Kidney (tissue), 14 donors: ENCODE results near the gene ABCA4. TPM values are rescaled to one million over a fixed set of nuclear protein-coding genes. Genes with fewer than 3 reads are reported as not detected.

Experiments
- DNase-seq, 5 donors: peaks; one replicate each; pipeline ENCODE4 v3.0.0-alpha.2; 2013 to 2020
- FAIRE-seq: peaks from 2 replicates; lab custom pipeline; 2012; peaks lifted over from hg19 to GRCh38; lab: Jason Lieb, UNC
- H3K27ac ChIP-seq, 2 donors: one replicate each; pipeline ENCODE4 v1.7.0; 2013; ENCODE audit warnings: low read depth in 2 of 2, low read length in 2 of 2, inconsistent platforms in 1 of 2
- H3K27me3 ChIP-seq: one replicate; pipeline ENCODE4 v1.7.1; 2013; ENCODE audit warnings: low read length, inconsistent platforms; ENCODE audit not compliant: control insufficient read depth, insufficient read depth
- H3K36me3 ChIP-seq, 3 donors: one replicate each; pipeline versions ENCODE4 v1.7.0 to v1.7.1; 2013; ENCODE audit warnings: low read length in 3 of 3, control low read depth in 1 of 3, inconsistent platforms in 1 of 3; ENCODE audit not compliant: insufficient read depth in 3 of 3, control insufficient read depth in 2 of 3
- H3K4me1 ChIP-seq, 3 donors: one replicate each; pipeline versions ENCODE4 v1.7.0 to v1.7.1; 2013; ENCODE audit warnings: low read length in 3 of 3, inconsistent platforms in 1 of 3, low read depth in 1 of 3; ENCODE audit not compliant: control insufficient read depth in 2 of 3, insufficient read depth in 2 of 3
- H3K4me3 ChIP-seq, 3 donors: one replicate each; pipeline versions ENCODE4 v1.7.0 to v1.8.1; 2013; ENCODE audit warnings: low read length in 3 of 3, control low read depth in 1 of 3, inconsistent platforms in 1 of 3
- H3K9ac ChIP-seq, 3 donors: one replicate each; pipeline versions ENCODE4 v1.7.0 to v1.7.1; 2013; ENCODE audit warnings: low read length in 3 of 3, control low read depth in 1 of 3, inconsistent platforms in 1 of 3
- H3K9me3 ChIP-seq, 3 donors: one replicate each; pipeline versions ENCODE4 v1.7.0 to v1.7.1; 2013; ENCODE audit warnings: low read length in 3 of 3, control low read depth in 1 of 3, inconsistent platforms in 1 of 3; ENCODE audit not compliant: control insufficient read depth in 2 of 3, insufficient read depth in 1 of 3
- intact Hi-C: fragments of 100-400 bp; cut with DNase I; formaldehyde crosslinking; loops from one replicate; pipeline ENCODE4 v1.11.1; 2022
- polyA plus RNA-seq: library from polyadenylated mRNA; stranded (reverse); fragments of 350-450 nt; fragmentation: Illumina TruSeq; extraction: RNeasy Lipid Tissue Mini Kit (QIAGEN cat#74804); gene quantifications from one replicate; pipeline ENCODE4 v1.2.3, GENCODE V29; 2014; ENCODE audit warnings: low read depth, low replicate concordance; ENCODE audit not compliant: insufficient read depth
- total RNA-seq: library from RNA; stranded (reverse); fragmentation: NEBNext Ultra II Directional; extraction: Animal tissue kit (Norgen Biotek cat#: 25700); gene quantifications from one replicate; pipeline ENCODE4 v1.2.1, GENCODE V29; 2021
- TF ChIP-seq, protein P1 (sequence below): IDR thresholded peaks from 3 replicates; pipeline ENCODE4 v1.5.1; 2012; ENCODE audit warnings: mild to moderate bottlenecking, moderate library complexity, borderline replicate concordance; ENCODE audit not compliant: insufficient read depth; ENCODE audit errors: extremely low read depth
- donor health status: control.
- donor health status: control.
- donor health status: control.
- donor health status: control.
- donor health status: control.
- donor health status: DM: yes; HTN: yes; CAD: no.
- donor health status: Normal renal cell carcinoma (clear cell type).

The ABCA4 gene
- total and polyA plus RNA-seq, 2 donors from 2014 or later, result 1.5 to 2.1 TPM

GRCh38 chr1:94013367-94013878, 107.5 kb downstream of the ABCA4 start:
- TF ChIP-seq, protein P1, sequence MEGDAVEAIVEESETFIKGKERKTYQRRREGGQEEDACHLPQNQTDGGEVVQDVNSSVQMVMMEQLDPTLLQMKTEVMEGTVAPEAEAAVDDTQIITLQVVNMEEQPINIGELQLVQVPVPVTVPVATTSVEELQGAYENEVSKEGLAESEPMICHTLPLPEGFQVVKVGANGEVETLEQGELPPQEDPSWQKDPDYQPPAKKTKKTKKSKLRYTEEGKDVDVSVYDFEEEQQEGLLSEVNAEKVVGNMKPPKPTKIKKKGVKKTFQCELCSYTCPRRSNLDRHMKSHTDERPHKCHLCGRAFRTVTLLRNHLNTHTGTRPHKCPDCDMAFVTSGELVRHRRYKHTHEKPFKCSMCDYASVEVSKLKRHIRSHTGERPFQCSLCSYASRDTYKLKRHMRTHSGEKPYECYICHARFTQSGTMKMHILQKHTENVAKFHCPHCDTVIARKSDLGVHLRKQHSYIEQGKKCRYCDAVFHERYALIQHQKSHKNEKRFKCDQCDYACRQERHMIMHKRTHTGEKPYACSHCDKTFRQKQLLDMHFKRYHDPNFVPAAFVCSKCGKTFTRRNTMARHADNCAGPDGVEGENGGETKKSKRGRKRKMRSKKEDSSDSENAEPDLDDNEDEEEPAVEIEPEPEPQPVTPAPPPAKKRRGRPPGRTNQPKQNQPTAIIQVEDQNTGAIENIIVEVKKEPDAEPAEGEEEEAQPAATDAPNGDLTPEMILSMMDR, result no peak
- Histone ChIP-seq H3K27ac (no peak overlapping the region), H3K9ac (no peak overlapping the region), H3K4me1 (no peaks in the 10 kb centered on the region), H3K36me3 (no peaks in the 10 kb centered on the region), H3K27me3 (no peaks in the 10 kb centered on the region), H3K4me3 (no peak overlapping the region), H3K9me3 (no peaks in the 10 kb centered on the region)
- intact Hi-C loops, result no loop called here
- FAIRE-seq (no peak), DNase-seq (peak in 3 of 5 donors; percentile 25 to 65 (median 35))

DNA sequence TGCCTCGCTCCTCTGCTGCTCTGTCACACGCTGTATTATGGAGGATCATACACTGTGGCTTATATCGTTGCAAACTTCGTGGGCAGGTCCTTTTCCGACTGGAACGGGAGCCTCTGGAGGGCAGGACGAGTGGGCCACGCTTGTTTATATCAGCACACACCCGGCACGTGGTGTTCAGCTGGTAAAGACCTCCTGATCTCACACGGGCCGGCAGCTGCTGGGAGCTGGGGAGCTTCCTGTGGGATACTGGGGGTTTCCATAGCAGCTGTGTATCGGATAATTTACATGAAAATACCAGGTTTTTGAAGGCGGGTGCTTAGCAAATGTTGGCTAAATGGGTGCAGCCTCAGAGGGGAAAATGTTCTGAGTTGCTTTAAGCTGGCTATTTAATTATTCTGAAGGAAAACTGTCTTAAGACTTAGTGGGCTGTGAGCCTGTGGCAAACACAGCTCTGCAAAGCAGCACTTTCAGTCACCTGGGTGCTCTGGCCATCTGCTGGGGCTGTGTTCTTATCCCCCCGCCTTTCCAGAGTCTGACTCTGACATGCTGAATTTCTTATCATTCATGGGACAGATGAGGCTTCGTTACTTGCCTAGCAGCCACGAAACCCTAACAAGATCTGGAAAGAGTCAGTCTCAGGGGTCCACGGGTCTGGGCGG, 108.1 kb downstream of the ABCA4 start:
- H3K9ac ChIP-seq, result no peak overlapping the region
- H3K9me3 ChIP-seq, result no peaks in the 10 kb centered on the region
- no peak overlapping the region for H3K4me3 ChIP-seq
- no peaks in the 10 kb centered on the region for H3K36me3 ChIP-seq
- no peaks in the 10 kb centered on the region for H3K27me3 ChIP-seq
- H3K27ac ChIP-seq, result no peak overlapping the region
- TF ChIP-seq, protein P1, result no peak
- H3K4me1 ChIP-seq, result no peaks in the 10 kb centered on the region
- FAIRE-seq (no peak), DNase-seq (peak in 1 of 5 donors; percentile 24)
- intact Hi-C loops, result no loop called here

DNA sequence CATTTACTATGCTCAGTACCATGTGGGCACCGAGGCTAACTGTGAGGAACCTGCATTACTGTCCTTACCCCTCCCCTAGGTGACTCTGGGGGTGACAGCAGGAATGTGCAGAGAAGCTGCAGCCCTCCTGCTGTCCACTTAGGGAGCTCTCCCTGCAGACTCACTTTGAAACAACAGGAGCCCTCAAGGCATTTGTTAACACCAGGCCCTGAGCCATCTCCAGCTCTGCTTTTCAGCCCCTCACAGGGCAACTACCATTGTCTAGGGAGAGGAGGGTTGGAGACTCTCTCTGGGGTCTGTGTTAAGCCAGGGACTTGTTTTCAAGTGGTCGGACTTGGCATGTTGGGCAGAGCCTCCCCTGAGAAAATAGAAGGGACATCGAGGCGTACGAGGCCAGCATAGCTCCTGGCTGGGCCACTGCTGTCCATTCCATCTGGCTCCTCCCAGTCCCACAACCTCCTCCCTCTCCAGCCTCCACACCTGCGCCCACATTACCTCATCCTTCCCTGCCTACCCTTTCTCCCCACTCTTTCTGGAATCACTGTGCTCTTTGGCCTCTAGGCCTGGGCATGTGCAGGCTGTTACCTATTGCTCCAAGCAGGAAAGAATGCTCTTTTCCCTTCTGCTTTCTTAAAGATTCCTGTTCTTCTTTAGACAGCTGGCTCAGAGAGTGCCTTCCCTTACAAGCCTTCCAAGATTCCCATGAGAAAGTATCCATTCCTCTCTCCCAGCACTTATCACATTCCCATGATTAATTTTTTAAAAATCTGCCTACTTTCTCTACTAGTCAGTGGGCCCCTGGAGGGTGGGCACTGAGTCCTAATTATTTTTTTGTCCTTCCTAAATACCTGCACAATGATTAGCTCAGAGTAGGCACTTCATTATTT, 109.0 kb downstream of the ABCA4 start:
- Histone ChIP-seq H3K4me3 (no peak overlapping the region), H3K9ac (no peak overlapping the region), H3K27ac (no peak overlapping the region), H3K36me3 (no peaks in the 10 kb centered on the region), H3K9me3 (no peaks in the 10 kb centered on the region), H3K27me3 (no peaks in the 10 kb centered on the region), H3K4me1 (no peaks in the 10 kb centered on the region)
- DNase-seq (peak in 1 of 5 donors; percentile 9), FAIRE-seq (no peak)
- TF ChIP-seq, protein P1, result no peak
- intact Hi-C loops, result no loop called here
